NB4 (cell line): ENCODE results near the gene RTN4.
"Not testable (repeated sequence)": the region's sequence is repeated elsewhere in the genome, so short reads cannot be mapped to it uniquely, and the experiment has no call there.

Experiments
- DNase-seq: peaks from one replicate; pipeline ENCODE4 v3.0.0; 2010; ENCODE audit warnings: low read depth
- H3K4me3 ChIP-seq: one replicate; pipeline ENCODE4 v1.5.1; 2011; ENCODE audit warnings: mild to moderate bottlenecking, low read depth, low read length, moderate library complexity
- MYC ChIP-seq: IDR thresholded peaks from 2 replicates; pipeline ENCODE4 v1.6.1; 2011; ENCODE audit warnings: low read depth, low read length
- POLR2A ChIP-seq: IDR thresholded peaks from 2 replicates; pipeline ENCODE4 v1.6.1; 2011; ENCODE audit warnings: mild to moderate bottlenecking; ENCODE audit not compliant: insufficient read length; ENCODE audit errors: extremely low read depth
- TF ChIP-seq, protein P1 (sequence below): IDR thresholded peaks from 2 replicates; pipeline ENCODE4 v1.6.1; 2011; ENCODE audit warnings: low read depth, low read length
- TF ChIP-seq, protein P2 (sequence below): IDR thresholded peaks from one replicate; pipeline ENCODE4 v1.5.1; 2012; ENCODE audit warnings: low read depth, low read length

RTN4 gene

DNA sequence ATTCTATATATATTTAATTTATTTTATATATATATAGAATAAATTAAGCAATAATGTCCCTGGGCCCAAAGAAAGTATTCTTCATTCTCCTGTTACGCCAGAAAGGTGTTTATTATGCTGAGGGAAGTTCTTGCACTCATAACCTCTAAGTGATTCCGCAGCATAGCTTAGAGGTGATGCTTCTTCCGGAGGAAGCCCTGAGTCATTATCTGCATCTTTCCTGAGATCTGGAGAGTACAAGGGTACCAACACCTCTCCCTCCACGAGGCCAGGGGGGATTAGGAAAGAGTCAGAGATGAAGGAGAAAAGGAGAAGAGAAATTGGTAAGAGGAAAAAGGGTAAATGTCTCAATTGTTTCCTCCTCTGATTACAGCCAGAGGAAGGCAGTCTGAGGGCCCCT lies 43.1 kb upstream of the RTN4 start:
- TF ChIP-seq, protein P1, sequence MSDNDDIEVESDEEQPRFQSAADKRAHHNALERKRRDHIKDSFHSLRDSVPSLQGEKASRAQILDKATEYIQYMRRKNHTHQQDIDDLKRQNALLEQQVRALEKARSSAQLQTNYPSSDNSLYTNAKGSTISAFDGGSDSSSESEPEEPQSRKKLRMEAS = no peak
- TF ChIP-seq, protein P2, sequence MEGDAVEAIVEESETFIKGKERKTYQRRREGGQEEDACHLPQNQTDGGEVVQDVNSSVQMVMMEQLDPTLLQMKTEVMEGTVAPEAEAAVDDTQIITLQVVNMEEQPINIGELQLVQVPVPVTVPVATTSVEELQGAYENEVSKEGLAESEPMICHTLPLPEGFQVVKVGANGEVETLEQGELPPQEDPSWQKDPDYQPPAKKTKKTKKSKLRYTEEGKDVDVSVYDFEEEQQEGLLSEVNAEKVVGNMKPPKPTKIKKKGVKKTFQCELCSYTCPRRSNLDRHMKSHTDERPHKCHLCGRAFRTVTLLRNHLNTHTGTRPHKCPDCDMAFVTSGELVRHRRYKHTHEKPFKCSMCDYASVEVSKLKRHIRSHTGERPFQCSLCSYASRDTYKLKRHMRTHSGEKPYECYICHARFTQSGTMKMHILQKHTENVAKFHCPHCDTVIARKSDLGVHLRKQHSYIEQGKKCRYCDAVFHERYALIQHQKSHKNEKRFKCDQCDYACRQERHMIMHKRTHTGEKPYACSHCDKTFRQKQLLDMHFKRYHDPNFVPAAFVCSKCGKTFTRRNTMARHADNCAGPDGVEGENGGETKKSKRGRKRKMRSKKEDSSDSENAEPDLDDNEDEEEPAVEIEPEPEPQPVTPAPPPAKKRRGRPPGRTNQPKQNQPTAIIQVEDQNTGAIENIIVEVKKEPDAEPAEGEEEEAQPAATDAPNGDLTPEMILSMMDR = no peak
- TF ChIP-seq MYC (no peak), POLR2A (no peak)
- no peak for DNase-seq
- no peak overlapping the region for H3K4me3 ChIP-seq

DNA sequence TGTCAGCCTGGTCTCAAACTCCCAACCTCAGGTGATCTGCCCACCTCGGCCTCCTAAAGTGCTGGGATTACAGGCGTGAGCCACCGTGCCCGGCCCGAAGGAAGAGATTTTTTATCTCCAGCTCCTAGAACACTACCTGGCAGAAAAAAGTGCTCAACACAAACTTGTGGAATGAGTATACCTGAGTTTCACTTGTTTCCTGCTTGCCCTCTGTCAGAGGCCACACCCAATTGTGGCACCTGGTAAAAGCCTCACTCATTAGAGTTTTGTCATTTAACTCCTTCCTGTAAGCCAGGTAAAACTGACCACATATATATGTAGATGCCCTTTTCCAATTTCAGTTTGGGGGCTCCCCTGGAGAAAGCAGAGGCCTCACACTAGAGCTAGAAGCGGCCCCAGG lies 42.2 kb upstream of the RTN4 start:
- no peak overlapping the region for H3K4me3 ChIP-seq
- no peak for TF ChIP-seq MYC
- DNase-seq = no peak

DNA sequence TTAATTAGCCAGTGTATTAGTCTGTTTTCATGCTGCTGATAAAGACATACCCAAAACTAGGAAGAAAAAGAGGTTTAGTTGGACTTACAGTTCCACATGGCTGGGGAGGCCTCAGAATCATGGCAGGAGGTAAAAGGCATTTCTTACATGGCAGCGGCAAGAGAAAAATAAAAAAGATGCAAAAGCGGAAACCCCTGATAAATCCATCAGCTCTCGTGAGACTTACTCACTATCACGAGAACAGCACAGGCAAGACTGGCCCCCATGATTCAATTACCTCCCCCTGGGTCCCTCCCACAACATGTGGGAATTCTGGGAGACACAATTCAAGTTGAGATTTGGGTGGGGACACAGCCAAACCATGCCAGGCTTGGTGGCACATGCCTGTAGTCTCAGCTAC lies 41.4 kb upstream of the RTN4 start:
- H3K4me3 ChIP-seq = not testable (repeated sequence)
- DNase-seq = peak; percentile 44

DNA sequence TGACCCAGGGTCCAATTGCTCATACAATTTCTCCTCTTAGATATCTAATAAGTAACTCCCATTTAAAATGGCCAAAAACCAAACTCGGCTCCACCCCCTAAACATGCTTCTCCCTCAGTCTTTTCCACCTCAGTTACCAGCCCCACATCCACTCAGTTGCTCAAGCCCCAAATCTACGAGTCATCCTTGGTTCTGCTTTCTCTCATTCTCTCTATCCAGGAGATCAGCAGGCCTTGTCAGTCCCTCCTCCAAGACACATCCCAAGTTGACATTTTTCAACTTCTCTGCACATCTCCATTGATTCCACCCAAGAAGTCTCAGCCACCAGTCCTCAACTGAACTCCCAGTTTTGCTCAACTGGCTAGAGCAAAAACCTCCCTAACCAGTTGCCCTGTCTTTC lies 40.5 kb upstream of the RTN4 start:
- TF ChIP-seq MYC (no peak), POLR2A (no peak)
- TF ChIP-seq, protein P2 = no peak
- TF ChIP-seq, protein P1 = no peak
- DNase-seq = peak; percentile 93
- H3K4me3 ChIP-seq = no peak overlapping the region

DNA sequence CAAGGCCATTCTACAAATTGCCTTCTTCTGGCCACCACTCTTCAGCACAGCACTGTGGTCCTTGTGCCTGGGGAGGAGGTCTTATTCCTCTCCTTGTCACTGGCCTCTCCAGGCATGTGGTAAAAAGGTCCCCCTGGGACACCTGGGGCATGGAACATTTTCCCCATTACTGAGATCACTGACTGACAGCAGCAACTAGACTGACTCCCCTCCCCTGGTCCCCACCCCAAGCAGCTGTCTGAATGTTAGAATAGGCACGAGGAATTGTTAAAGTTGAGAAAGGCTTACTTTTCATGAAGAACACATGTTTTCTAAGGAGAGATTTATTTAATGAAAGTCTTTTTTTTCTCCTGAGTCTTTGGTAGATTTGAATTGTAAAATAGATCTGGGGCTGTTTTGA lies 39.5 kb upstream of the RTN4 start:
- no peak for DNase-seq
- TF ChIP-seq POLR2A = no peak
- TF ChIP-seq, protein P1 = no peak
- TF ChIP-seq, protein P2 = no peak
- no peak for TF ChIP-seq MYC
- no peak overlapping the region for H3K4me3 ChIP-seq

DNA sequence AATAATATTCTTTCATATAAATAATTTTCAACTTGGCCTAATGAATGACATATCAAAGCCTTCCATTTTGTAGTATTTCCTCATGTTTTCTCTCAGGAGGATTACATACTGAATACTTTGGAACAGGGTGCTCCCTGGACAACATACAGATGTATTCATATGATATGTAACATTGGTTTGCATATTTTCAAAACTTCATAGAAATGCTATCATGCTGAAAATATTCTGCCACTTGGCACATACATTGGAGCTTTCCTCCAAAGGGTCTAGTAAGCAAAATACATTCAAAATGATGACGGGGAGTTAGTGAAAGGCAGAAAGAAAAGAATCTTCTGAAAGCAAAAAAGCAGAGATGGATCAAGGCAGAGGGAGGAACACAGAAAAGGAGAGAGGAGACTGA lies 38.1 kb upstream of the RTN4 start:
- no peak overlapping the region for H3K4me3 ChIP-seq
- DNase-seq = no peak
- TF ChIP-seq MYC (no peak), POLR2A (no peak)
- TF ChIP-seq, protein P1 = no peak
- TF ChIP-seq, protein P2 = no peak

DNA sequence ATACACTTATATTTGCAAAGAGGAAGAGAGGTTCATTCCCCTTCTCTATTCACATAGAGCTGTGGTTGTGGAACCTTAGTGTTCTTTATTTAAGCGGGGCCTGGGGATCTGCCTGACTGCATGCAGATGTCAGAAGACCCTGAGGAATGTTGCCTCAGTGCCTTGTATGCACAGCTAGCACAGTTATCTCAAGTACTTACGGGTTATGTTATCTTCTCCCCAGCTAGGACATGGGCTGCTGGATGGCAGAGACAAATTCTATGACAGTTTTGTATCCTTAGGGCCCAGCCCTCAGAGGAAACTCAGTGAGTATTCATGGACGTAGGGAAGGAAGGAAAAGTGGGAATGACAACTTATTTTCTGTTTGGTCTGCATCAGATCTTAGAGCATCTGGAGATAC lies 37.7 kb upstream of the RTN4 start:
- TF ChIP-seq POLR2A = no peak
- no peak for TF ChIP-seq MYC
- TF ChIP-seq, protein P1 = no peak
- TF ChIP-seq, protein P2 = no peak
- no peak overlapping the region for H3K4me3 ChIP-seq
- no peak for DNase-seq
